Chondrocyte (in vitro differentiated cells): ENCODE measurements around the gene SRSF5. TPM values are rescaled to one million over a fixed set of nuclear protein-coding genes. Genes with fewer than 3 reads are reported as not detected.
A peak's percentile ranks its signal among the peaks of the same experiment; 100 is the strongest.
"Not testable (repeated sequence)": the region's sequence is repeated elsewhere in the genome, so short reads cannot be mapped to it uniquely, and the experiment has no call there.

Experiments
- DNase-seq: peaks from one replicate; pipeline ENCODE4 v3.0.0; 2021; ENCODE audit warnings: mixed read lengths, low spot score
- H3K27ac Mint-ChIP-seq: one replicate; pipeline ENCODE4 v1.8.0; 2021; ENCODE audit warnings: mild to moderate bottlenecking, moderate library complexity, mixed read lengths; ENCODE audit not compliant: unreplicated experiment
- H3K27me3 Mint-ChIP-seq: 2 replicates; pipeline ENCODE4 v1.8.0; 2021; ENCODE audit warnings: low read depth, mixed read lengths
- H3K36me3 Mint-ChIP-seq: 2 replicates; pipeline ENCODE4 v1.8.0; 2021; ENCODE audit warnings: low read depth, mixed read lengths
- H3K4me1 Mint-ChIP-seq: 2 replicates; pipeline ENCODE4 v1.8.0; 2021; ENCODE audit warnings: low read depth, mild to moderate bottlenecking, mixed read lengths
- H3K4me3 Mint-ChIP-seq: one replicate; pipeline ENCODE4 v1.8.0; 2021; ENCODE audit warnings: mild to moderate bottlenecking, moderate library complexity, mixed read lengths; ENCODE audit not compliant: unreplicated experiment
- H3K9me3 Mint-ChIP-seq: 2 replicates; pipeline ENCODE4 v1.8.0; 2021; ENCODE audit warnings: low read depth, mixed read lengths
- total RNA-seq: library from RNA; stranded (reverse); gene quantifications from 3 replicates; pipeline ENCODE4 v1.2.1, GENCODE V29; 2021
- TF ChIP-seq, protein P1 (sequence below): fragments of 200-600 bp; sonication (generic); IDR thresholded peaks from 2 replicates; pipeline ENCODE4 v1.5.0; 2021; ENCODE audit warnings: antibody characterized with exemption, mild to moderate bottlenecking, moderate library complexity

SRSF5 gene
- total RNA-seq, 1 donor from 2014 or later: 163 TPM

DNA sequence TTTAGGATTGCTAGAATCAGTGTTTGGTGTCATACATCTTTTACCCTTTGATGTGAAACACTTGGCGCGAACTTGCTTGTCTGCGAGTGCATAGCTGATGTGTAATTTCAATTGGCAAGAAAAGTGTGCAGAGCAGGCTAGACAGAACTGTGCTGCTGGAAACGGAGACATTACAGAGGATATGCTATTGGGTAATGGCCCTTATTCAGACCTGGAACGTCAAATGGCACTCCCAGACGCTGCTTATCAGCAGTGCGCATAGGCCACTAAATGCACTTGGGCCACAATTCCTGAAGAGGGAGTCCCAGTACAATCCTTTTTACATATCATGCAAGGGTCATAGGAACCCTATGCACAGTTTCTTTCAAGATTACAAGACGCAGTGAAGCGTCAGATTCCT lies 45.8 kb downstream of the SRSF5 start:
- peaks cover 19% of the 10 kb centered on the region for H3K27me3 Mint-ChIP-seq
- no peak overlapping the region for H3K27ac Mint-ChIP-seq
- no peaks in the 10 kb centered on the region for H3K36me3 Mint-ChIP-seq
- TF ChIP-seq, protein P1, sequence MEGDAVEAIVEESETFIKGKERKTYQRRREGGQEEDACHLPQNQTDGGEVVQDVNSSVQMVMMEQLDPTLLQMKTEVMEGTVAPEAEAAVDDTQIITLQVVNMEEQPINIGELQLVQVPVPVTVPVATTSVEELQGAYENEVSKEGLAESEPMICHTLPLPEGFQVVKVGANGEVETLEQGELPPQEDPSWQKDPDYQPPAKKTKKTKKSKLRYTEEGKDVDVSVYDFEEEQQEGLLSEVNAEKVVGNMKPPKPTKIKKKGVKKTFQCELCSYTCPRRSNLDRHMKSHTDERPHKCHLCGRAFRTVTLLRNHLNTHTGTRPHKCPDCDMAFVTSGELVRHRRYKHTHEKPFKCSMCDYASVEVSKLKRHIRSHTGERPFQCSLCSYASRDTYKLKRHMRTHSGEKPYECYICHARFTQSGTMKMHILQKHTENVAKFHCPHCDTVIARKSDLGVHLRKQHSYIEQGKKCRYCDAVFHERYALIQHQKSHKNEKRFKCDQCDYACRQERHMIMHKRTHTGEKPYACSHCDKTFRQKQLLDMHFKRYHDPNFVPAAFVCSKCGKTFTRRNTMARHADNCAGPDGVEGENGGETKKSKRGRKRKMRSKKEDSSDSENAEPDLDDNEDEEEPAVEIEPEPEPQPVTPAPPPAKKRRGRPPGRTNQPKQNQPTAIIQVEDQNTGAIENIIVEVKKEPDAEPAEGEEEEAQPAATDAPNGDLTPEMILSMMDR: no peak
- H3K4me3 Mint-ChIP-seq: no peak overlapping the region
- no peaks in the 10 kb centered on the region for H3K9me3 Mint-ChIP-seq
- no peak for DNase-seq
- H3K4me1 Mint-ChIP-seq: no peaks in the 10 kb centered on the region

DNA sequence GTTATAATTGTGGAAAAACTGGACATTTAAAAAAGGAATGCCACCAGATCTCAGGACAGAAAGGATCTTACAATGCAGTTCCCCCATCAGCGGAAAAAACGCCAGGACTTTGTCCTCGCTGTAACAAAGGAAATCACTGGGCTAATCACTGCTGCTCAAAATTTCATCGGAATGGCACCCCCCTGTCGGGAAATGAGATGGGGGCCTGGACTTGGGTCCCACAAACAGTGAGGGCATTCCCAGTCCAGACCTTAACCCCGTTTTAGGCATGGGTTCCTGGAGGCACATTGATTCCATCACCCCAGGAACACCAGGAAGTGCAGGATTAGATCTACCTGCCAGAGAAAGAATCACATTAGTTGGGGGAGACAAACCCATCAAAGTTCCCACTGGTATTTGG lies 46.4 kb downstream of the SRSF5 start:
- not testable (repeated sequence) for H3K9me3 Mint-ChIP-seq, H3K4me3 Mint-ChIP-seq, DNase-seq, H3K4me1 Mint-ChIP-seq, H3K36me3 Mint-ChIP-seq, H3K27ac Mint-ChIP-seq
- H3K27me3 Mint-ChIP-seq: peaks cover 19% of the 10 kb centered on the region

DNA sequence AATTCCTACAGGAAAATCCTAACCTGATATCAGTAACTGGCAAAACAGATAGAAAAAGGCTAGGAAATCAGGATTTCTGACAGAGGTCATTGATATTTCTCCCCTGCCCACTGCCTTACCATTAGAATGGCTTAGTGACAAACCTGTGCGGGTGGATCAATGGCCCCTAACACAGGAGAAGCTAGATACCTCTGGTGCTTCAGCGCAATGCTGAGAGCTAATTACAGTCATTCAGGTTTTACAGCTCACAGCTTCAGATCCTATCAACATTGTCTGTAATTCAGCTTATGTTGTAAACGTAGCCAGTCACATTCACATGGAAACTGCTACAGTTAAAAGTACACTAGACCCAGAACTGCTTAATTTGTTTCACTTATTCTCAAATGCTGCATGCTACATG lies 47.5 kb downstream of the SRSF5 start:
- H3K9me3 Mint-ChIP-seq: no peaks in the 10 kb centered on the region
- no peaks in the 10 kb centered on the region for H3K36me3 Mint-ChIP-seq
- peaks cover 4% of the 10 kb centered on the region for H3K4me1 Mint-ChIP-seq
- no peak for DNase-seq
- TF ChIP-seq, protein P1: no peak
- no peak overlapping the region for H3K27ac Mint-ChIP-seq
- peaks cover 21% of the 10 kb centered on the region for H3K27me3 Mint-ChIP-seq
- no peak overlapping the region for H3K4me3 Mint-ChIP-seq

DNA sequence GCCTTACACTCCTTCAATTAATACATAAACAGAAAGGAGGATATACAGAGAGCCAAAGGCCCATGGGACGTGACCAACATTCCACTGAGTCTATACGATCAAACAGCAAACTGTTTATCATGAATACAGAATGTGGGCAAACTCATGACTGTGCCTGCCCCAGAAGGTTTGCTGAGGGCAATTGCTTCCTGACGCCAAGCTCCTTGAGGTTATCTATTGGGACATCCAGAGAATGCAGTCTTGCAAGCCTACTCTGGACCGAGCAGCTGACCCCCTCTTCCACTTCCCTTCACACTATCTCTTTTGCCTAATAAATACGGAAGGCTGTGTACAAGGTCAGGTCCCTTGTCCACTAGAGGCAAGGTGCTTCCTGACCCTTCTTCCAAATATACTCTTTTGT lies 48.6 kb downstream of the SRSF5 start:
- H3K9me3 Mint-ChIP-seq: no peaks in the 10 kb centered on the region
- TF ChIP-seq, protein P1: no peak

DNA sequence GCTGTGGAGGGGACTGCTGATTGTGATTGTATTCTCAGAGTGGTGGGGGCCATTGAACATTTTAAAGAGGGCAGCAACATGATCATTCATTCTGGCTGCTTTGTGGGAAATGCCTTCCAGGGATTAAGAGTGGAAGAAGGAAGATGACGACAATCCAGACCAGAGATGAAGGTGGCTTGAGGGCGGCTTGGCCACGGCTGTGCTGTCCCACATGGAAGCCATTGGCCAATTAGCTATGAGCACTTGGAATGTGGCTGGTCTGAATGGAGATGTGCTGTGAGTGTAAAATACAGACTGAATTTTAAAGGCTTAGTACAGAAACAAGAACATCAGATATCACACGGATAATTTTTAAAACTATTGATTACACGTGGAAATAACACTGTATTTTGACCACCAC lies 49.3 kb downstream of the SRSF5 start:
- TF ChIP-seq, protein P1: no peak
- peaks cover 4% of the 10 kb centered on the region for H3K4me1 Mint-ChIP-seq
- DNase-seq: no peak
- H3K9me3 Mint-ChIP-seq: no peaks in the 10 kb centered on the region
- H3K27me3 Mint-ChIP-seq: peaks cover 23% of the 10 kb centered on the region
- no peak overlapping the region for H3K4me3 Mint-ChIP-seq
- no peak overlapping the region for H3K27ac Mint-ChIP-seq
- no peaks in the 10 kb centered on the region for H3K36me3 Mint-ChIP-seq

More for the DNA sequence above, 48.6 kb downstream of the SRSF5 start:
- Mint-ChIP-seq H3K4me1 (peaks cover 4% of the 10 kb centered on the region), H3K27ac (no peak overlapping the region), H3K36me3 (no peaks in the 10 kb centered on the region), H3K27me3 (peaks cover 21% of the 10 kb centered on the region), H3K4me3 (no peak overlapping the region)
- DNase-seq: no peak

DNA sequence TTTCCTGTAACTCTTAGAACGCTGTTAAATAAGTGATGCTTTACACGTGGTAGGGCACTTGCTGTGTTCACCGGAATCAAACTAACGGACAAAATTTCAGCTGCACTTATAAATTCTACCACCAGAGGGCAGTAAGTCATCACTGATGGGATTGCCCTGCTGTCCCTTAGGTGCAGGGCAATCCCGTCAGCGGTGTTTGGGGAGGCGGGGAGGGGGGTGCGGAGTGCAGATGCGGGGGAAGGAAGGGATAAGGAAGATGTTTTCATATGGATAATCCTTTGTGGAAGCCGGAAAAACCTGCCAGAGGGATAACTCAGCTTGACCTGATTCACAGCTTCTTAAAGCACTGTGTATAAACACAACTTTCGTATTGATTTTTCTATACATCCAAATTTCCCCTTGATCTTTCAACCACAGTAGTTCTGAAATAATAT lies 51.8 kb downstream of the SRSF5 start:
- Mint-ChIP-seq H3K27me3 (peaks cover 16% of the 10 kb centered on the region), H3K4me1 (peaks cover 4% of the 10 kb centered on the region), H3K36me3 (no peaks in the 10 kb centered on the region), H3K9me3 (no peaks in the 10 kb centered on the region), H3K4me3 (no peak overlapping the region), H3K27ac (no peak overlapping the region)
- DNase-seq: no peak
- TF ChIP-seq, protein P1: peak; percentile 90
